Measurements from ENCODE around the gene HMCN1. TPM values are rescaled to one million over a fixed set of nuclear protein-coding genes. Genes with fewer than 3 reads are reported as not detected.

HMCN1 gene
- total RNA-seq, 4 donors from 2014 or later = 9.2 to 15.1 (median 13.8) TPM

DNA sequence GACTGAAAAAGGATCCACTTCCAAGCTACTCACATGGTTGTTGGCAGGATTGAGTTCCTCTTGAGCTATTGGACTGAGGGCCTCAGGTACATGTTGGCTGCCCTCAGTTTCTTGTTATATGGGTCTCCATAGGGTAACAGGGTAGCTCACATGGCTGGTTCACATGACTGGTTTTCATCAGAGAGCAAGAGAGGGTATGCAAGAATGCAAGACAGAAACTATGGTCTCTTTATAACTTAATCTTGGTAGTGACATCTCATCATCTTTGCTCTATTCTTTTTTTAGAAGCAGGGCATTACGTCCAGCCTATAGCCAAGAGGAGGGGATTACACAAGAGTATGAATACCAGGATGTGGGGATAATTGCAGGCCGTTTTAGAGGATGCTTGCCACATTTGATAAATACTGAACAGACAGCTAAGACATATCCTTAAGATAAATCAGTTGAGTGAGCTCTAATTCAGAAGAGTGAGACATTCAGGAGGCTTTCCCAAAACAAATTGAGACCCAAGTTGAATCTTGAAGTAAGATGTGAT lies 100.2 kb downstream of the HMCN1 start:
- TF ChIP-seq, protein P1, sequence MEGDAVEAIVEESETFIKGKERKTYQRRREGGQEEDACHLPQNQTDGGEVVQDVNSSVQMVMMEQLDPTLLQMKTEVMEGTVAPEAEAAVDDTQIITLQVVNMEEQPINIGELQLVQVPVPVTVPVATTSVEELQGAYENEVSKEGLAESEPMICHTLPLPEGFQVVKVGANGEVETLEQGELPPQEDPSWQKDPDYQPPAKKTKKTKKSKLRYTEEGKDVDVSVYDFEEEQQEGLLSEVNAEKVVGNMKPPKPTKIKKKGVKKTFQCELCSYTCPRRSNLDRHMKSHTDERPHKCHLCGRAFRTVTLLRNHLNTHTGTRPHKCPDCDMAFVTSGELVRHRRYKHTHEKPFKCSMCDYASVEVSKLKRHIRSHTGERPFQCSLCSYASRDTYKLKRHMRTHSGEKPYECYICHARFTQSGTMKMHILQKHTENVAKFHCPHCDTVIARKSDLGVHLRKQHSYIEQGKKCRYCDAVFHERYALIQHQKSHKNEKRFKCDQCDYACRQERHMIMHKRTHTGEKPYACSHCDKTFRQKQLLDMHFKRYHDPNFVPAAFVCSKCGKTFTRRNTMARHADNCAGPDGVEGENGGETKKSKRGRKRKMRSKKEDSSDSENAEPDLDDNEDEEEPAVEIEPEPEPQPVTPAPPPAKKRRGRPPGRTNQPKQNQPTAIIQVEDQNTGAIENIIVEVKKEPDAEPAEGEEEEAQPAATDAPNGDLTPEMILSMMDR (IDR thresholded peaks at IDR 0.05; ENCODE audit: low read depth) = no peak

DNA sequence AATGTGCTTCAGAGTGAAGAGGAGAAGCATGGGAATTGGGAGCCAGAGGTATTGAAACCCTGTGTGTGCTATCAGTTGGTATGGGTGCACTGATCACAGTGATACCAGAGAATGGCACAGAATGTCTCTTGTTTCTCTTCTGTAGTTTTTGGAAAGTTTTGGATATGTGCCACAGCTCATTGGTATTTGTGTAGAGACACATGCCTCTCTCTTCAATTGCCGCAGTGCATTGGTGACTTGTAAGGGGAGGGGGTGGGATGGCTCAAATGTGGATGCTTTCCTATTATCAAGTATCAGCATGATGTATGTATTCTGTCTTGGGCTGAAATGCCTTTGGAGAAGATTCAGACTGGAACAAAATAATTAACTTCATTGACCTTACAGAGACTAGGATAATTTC lies 101.0 kb downstream of the HMCN1 start:
- TF ChIP-seq, protein P1 (IDR thresholded peaks at IDR 0.05; ENCODE audit: low read depth) = no peak

DNA sequence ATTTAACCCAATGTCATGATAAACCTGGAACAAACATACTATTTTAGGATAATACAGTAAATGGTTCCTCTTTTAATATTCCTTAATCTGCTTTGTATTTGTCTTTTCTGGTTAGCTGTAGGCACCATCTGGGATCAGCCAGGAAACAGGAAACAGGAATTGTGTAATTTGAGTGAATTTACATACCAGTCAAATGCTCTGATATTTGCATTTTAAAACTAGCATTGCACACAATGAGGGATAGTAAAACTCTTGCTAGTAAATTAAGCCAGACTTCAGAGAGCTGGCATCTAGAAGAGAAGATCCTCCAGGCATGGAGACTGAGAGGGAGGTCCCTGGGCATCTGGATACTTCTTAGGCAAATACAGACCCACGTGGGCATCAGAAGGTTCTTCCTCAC lies 103.5 kb downstream of the HMCN1 start:
- TF ChIP-seq, protein P1 (IDR thresholded peaks at IDR 0.05; ENCODE audit: low read depth) = no peak

DNA sequence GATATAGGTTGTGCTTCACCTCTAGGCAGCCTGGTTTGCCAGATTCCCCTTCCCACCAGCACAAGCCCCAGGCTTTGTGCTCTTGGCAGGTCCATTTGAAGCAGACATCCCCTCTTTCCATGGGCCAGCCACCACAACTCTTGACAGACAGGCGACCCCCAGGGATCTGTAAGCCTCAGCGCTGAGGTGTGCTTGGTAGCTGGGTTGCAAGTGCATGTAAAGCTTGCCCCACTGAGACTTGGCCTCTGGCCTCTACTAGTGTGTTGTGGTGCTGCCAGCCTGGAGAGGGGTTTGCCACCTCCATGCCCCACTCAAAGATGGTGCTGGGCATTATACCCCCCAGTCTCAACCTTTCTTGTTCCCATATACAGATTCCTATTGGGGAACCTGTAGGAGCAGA lies 103.9 kb downstream of the HMCN1 start:
- TF ChIP-seq, protein P1 (IDR thresholded peaks at IDR 0.05; ENCODE audit: low read depth) = no peak

DNA sequence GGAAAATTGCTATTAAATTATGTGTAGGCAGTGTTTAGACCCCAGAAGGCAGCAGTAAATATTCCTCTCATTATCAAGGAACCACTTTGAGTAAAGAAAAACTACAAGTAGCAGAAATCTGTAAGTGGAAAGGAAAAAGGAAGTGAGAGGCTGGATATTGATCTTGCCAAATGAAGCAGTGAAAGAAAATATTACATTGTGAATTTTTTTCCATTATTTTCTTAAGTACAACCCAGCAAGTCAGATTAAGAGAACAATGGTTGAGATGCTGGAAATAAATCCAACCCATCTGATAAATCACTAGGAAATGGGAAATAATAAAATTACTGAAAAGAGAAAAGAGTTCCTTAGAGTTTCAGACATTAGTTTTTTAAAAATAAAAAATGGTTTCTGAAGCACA lies 106.7 kb downstream of the HMCN1 start:
- TF ChIP-seq, protein P1 (IDR thresholded peaks at IDR 0.05; ENCODE audit: low read depth) = no peak

DNA sequence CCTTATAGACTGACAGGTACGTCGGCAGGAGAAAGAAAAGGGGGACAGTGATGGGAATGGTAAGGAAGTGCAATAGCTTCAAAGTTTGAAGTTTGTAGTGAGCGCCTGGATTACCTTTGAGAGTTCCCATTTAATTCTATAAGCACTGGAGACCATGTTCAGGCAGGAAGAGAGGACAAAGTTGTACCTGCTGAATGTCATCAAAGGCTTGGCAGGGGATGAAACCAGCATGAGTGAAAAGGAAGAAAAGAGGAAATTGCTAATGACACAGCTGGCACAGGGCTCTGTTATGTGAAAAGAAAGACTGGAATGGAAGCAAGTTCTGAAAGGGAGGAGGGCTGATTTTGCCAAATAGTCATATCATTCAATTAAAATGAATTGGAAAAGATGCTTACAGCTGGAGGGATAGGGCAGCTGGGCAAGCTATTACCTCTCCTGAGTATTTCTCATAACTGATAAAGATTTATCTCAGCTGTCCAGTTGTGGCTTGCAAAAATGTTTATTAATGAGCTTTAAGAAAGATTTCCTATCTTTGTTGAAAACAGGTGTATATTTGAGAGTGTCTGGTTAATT lies 109.2 kb downstream of the HMCN1 start:
- TF ChIP-seq, protein P1 (IDR thresholded peaks at IDR 0.05; ENCODE audit: low read depth) = no peak

DNA sequence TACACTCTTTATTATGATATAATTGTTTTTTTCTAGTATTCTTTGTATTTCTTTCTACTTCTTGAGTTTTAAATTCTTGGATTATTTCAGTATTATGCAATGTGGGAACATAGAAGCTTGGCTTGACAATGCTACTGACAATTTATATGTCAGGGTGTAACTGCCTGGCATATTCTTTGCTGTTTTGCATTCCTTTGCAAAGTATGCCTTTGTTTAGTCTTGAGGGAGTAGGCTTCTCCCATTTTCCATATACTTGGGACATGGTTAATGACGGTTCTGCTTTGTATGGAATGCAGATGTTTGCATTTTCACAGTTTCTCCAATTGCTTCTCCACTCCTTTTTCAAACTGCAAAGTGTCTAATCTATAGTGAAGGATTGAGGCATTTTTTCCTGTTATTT lies 109.8 kb downstream of the HMCN1 start:
- TF ChIP-seq, protein P1 (IDR thresholded peaks at IDR 0.05; ENCODE audit: low read depth) = no peak
